ENCODE measurements around the gene HHLA2.

The HHLA2 gene

DNA sequence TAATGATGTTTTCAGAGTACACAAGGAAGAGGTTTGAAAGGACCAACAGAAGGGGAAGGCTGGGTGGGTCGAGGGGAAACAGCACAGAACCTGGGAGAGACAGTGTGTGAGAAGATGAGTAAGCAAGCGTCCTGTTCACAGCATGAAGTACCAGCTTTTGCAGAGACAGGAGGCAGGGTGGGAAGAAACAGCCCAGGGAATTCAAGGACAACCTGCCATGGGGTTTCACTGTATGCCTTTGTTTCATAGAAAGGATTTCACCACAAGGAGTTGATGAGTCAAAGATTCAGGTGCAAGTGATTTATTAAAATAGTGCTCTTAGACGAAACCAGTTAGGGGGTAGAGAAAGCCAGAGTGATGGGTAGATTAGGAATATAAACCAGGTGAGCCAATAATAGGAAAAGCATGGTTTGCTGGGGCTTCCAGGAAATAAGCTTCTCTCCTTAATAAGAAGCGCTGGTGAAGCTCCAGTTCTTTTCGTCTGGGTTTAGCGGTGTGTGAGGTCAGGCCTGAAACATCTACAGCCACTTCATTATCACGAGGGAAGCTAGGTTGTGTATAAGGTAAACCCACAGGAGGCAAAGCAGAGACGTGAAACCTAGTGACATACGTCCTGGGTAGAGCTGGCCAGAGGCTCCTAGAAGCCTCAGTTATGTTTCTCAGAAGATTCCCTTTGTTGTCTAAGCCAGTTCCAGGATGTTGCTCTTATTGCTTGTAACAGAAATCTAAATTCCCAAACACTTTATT is 3.9 kb downstream of the HHLA2 start:
- DNase-seq: no peak

DNA sequence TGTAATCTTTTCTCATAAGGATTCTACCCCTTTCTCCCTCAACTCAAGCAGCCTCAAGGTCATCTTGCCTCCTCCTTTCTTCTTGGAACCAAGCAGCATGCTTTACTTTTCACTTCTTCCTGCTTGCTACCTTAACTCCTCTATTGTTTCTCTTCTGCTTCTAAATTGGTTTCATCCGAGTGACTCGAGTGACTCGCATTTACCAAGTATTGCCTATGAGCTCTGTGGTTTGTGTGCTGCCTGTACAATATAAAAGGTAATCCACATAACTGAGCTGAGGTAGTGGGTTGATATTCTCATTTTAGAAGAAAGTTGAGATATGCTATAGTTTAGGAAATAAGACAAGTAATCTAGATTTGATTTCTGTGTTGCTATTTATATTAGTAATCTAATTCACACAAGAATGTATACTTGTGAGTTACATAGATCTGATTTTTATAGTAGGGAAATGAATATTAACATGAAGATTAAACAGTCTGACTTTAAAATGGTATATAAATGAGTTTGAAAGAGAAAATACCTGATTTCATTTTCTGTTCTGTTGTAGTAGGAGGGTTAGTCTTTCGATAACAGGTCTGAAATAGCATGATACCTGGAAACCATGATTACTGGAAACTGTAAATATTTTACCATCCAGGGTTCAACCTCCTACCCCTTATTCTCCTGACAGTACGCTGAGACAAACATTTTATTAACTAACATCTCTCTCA is 5.5 kb downstream of the HHLA2 start:
- DNase-seq: no peak

DNA sequence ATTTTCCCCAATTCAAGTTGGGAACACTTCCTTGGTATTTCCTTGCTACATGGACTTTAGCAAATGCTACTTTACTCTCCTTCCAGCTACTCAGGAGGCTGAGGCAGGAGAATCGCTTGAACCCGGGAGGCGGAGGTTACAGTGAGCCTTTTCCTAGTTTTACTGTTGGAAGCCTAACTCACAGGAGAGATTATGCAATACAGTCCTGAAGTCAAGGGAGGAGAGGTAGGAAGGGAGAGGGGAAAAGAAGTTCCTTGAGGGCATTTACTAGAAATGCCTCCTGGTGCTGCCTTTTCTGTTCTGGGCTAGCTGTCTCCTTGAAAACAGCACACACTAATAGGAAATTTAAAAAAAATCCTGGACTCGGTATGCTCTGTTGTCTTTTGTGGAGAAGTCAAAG is 6.2 kb downstream of the HHLA2 start:
- no peak for DNase-seq

DNA sequence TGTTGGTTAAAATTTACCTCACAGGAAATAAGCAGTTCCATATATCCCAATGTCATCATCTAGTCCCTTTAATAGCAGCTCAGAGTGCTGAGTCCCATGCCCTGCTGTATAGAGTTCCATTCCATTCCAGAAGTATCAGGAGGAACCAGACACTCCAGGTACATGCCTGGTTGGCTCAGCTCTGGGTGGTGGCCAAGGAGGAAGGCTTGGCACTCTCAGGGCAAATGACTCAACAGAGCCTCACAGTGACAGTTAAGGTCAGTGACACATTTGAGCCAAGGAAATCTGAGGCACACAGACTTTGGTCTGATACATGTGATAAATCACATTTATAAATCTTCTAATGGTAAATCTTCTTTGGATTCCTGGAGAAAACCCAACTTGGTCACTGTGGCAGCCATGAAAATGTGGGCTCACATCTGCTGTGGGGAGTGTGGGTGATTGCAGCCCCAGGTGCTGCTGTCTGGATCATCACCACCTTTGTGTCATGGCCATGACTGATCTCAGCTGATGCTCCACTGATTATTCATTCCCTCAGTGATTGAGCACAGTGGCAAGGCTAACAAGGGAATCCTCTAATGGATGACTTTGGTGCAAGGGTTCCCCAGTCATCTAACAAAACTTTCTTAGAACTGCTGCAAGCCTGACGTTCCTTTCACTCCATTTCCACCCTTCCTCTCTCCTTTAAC is 9.3 kb downstream of the HHLA2 start:
- DNase-seq: no peak

DNA sequence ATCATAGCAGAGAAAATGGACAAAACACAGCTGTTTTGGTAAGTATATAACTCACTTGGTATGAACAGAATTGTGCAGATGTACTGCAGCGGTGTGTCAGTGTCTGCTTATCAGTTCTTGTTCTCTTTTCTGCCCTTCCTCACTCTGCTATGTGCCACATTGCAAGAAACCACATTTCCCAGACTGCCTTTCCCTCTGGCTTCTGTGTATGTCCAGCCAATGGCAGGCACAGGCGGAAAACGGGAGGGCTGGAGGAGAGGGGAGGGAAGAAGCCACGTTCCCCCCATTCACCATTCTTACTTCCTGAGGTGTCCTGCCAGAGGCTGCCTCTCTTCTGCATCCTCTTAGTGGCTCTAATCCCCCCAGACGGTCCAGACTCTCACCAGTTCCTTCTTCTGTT is 15.4 kb downstream of the HHLA2 start:
- no peak for DNase-seq

DNA sequence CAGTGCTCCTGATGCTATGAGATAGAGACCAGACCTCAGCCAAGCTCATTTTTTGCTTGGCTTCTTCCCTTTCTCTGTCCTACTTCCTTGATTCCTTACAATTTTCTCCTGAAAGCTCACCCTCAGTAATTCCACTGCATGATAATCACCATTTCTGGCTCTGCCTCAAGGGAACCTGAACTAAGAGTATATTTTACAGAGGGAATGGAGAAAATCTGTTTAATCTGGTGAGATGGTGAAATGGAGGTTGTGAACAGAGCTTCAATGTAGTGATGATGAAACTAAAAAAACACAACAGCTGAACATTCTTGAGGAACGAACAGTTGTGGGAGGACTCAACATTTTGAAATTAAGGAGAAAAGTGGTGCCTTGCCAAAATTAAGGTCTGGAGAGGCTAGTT is 16.3 kb downstream of the HHLA2 start:
- no peak for DNase-seq

DNA sequence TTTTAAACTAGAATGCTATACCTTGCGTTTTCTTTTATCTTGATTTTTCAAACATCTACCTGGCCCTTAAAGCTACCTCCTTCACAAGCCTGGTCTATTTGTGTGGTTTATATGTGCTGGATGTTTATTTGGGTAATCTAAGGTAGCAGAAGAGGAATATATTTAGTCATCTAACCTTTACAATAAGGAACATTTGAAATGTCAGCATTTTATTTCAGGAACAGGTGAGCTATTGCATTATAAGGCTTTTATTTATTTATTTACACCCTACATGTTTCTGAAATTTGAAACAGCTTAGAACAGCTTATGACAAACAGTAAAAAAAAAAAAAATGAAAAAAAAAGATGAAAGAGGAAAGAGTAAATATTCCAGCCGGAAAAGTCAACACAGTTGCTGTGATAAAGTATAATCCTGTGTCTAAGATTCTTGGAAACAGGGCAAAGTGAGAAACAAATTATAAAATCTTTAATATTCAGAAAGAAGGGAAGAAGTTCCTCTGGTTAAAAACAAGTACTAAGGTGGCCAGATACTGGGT is 19.5 kb downstream of the HHLA2 start:
- no peak for DNase-seq

DNA sequence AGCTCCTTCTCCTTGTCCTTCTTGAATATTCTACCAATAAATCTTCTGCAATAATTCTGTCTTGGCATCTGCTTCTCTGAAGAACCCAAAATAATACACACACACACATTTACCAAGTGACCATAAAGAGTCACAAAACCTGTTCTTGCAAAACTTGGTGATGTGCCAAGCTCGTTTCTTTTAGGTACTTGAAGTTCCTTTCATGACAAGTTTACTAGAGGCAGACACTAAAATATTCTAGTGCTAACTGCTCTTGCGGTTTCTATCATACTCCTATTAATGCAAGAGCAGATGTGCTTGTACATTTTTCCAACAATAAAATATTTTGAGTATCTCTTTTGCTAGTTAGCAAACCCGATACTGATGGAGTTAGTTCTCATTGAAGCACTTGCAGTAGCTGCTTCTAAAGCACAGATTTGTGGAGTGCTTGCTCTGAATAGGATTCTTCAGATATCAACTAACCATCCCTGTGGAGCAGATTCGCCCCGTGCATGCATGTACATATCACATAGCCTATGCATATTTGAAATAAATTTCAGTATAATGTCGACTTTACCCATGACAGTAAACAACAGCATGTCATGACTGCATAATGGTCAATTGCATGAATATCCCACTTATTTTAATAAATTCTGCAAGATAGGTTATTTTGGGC is 23.2 kb downstream of the HHLA2 start:
- DNase-seq: no peak

DNA sequence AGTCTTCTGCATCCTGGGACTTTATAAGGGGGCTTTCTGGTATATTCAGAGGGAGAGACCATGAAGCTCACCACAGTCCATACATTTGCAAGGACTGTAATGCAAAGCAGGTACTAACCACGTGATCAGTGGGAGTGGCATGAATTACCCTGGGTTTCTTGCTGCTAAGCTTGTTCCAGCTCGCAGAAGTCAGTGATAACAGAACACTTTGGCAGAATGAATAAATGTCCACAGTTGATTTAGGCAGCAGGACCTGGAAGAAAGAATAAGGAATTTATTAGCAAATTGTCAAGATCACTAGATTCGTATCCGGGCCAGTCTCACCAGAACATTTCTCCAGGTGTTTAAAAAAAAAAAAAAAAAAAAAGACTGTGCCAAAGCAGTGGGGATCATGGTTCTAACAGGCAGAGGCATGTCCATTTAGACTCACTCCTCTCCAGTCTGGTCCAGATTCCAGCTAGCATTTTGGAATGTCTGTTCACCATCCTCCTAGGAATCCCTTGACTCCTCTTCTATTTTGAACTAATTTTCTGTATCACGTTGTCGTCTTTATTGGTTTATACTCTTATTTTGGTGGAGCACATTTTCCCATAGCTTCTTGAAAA is 24.5 kb downstream of the HHLA2 start:
- DNase-seq: no peak

DNA sequence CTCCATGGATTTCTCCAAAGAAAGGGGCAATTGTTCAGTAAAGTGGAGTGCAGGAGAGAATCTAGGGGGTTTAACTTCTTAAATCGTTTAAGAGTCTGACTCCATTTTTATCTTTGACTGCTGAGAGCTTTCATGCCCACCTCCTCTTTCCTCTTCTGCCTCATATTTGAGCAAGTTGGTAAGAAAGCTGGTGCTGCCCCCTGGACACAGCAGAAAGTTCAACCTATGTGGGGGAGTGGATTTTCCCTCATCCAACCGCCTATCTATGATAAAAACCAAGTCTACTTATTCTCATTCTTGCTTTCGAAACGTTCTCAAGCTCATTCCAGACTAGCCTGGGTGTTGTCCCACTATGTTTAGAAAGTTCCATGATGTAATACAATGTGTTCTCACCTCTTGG is 26.0 kb downstream of the HHLA2 start:
- DNase-seq: no peak

DNA sequence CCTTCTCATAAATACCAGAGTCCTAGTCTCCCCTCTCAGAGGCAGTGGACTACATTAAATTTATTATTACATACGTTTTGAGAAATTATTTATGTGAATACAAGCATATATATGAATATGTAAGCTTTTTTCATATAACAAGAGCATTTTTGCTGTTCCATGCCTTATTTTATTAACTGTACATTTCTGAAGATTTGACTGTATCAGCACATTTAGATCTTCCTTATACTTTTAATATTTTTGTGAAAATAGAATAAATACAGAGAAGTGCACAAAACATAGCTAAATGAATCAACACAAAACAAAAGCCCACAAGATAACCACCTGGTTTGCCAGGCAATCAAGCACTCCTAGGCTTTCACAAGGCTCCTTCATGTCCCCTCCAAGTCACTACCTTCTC is 27.8 kb downstream of the HHLA2 start:
- no peak for DNase-seq

DNA sequence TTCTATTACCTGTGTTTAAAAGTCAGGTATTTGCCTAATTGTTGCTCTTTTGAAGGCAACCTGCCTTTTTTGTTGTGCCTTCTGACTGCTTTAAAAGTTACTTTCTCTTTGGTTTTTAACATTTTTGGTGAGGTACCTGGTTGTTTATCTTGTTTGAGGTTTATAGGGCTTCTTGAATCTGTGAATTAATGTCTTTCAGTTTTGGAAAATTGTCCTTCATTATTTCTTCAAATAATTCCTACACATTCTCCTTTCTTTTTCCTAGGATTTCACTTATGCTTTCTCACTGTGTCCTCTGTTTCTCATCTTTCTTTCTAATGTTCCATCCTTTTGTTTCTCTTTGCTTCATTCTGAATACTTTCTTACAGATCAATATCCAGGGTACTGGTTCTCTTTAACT is 30.8 kb downstream of the HHLA2 start:
- DNase-seq: no peak

DNA sequence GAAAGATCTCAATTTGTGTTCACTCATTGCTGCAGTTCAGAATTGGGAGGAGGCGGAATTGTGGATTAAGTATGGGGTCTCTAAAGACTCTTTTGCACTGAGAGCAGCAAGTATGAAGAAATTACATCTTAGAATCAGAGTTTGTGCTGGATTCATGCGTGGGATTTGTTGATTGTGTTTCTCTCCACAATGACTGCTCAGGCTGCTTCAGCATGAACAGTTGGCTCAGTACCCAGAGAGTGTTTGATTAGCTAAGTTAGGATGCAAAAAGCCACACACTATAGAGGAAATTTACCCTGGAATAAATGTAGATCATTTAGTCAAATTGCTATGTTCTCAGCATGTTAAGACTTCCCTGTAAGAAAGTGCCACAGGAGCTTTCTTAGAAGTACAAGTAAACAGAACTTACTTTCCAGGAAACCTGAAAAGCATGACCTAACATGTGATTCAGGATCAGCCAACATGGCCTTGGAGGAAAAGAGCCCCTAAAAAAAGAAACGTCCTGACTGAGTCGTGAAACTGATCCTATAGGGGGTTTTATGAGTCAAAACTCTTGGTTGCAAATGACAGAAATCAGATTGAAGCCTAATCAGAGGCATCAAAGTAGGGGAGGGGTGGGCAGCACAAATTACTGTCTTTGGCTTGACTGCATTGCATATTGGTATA is 32.6 kb downstream of the HHLA2 start:
- no peak for DNase-seq

DNA sequence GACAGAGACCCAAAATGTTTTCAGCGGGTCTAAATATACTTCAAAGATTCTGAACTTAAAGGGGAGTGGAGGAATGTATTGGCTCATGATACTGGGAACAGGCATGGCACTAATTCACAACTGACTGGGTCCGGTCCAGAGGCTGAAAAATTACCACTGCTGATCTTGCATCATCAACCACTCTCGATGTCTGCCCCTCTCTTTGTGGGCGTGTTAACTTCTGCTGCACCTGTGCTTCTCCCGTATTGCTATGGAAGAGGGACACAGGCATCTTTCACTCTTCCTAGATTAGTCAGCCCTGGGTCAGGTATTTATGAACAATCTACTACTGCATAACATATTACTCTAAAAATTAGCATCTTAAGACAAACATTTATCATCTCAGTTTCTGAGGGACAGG is 33.2 kb downstream of the HHLA2 start:
- DNase-seq: no peak

DNA sequence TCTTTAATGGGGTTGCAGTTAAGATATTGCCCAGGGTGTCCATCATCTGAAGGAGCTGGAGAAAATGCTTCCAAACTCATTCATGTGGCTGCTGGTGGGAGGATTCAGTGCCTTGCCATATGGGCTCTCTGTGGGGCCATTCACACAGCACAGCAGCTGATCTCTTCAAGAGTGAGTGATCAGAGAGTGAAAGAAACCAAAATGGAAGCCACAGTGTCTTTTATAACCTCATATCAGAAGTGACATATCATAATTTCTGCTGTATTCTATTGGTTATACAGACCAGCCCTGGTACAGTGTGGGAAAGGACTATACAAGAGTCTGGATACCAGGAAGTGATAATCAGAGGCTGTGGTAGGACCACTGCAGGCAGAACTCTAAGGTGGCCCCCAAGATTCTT is 33.6 kb downstream of the HHLA2 start:
- no peak for DNase-seq

DNA sequence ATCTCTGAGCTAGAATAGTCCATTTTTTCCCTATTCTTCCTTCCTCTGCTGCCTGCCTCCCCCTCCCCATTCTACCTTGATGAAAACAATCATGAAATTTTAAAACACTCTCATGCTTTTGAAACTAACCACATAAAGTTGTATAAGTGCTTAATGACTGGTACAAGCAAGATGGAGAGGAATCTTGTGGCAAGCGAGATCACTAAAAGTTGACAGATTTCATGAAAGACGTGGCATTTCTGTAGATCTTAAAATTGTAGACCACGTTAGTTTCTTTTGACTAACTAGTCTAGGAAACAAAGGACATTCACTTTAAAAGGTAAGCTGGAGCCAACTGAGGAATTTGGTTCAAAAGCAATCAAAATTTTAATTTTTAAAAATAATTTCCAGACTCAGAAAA is 35.4 kb downstream of the HHLA2 start:
- DNase-seq: no peak

DNA sequence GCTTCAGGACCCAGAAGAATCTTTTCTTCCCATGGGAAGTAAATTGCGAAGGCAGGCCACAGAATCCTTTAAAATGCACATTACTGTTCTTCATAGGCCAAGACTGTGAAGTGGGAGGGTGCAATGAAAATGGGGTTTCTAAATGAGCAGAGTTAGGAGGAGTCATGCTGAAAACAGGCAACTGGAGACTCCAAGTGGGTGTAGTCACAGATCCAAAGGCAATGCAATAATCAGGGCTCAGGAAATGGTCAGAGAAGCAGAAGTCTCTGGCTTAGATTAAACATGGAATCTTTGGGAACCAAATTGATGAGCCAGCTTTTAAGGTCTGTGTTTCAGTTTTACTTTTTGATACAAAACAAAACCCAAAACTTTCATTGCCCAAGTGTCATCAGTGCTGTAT is 37.6 kb downstream of the HHLA2 start:
- DNase-seq: no peak

DNA sequence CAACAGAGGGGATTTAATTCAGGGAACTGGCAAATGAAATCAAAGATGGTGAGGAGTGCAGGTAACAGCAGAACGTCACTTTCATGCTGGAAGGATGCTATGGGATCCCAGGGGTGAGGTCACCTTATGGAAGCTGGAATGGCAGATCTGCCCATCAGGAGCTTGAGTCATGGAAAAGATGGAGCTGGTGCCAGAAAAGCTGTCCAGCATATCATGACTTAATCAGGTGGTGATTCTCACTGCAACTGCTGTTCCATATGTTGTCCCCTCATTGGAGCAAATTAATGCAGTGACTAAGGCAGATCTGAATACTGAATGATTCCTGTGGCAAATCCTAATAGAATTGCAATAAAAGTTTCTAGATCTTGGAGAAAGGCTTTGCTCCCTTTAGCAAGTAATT is 38.4 kb downstream of the HHLA2 start:
- DNase-seq: no peak

DNA sequence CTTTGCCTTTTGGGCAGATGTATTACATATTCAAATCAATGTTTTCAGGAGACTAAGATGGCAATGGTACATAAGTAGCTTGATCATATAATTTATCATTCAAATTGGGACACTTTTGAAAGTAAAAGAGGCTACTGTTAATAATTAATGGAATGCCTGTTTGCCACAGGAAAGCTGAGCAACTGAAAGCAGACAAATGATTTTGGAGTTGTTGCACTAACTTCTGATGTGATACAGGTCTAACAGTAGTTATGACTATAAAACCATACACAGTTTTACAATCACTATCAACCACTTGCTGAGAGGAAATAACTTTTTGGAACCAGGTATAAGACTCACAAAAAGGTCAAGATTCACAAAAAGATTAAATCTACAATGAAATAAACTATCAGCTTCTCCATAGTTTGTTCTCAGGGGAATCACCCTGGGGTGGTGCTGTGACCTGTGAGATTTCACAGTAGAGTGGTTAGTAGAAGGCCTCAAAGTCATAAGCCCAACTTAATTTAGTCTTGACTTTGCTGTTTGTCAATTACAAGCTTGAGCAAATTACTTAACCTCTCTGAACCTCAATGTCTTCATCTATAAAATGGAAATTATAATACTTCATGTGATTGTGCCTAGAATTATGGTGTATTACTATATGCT is 42.7 kb downstream of the HHLA2 start:
- DNase-seq: no peak

DNA sequence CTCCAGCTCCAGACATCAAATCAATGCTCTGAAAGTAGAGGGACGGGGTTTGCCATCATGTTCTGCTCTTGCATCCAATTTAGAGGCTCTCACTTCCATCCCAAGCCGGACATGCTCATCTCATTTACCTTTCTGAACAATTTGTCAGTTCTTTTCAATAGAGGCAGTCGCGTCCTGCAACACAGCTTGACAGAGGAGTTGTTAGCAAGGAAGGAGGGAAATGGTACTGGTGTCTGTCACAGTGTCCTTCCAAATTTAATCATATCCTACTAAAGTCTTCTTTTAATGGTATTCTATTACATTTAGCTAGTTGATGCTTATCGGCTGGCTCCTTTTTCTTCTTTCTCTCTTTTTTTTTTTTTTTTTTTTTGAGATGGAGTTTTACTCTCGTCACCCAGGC is 45.6 kb downstream of the HHLA2 start:
- no peak for DNase-seq

DNA sequence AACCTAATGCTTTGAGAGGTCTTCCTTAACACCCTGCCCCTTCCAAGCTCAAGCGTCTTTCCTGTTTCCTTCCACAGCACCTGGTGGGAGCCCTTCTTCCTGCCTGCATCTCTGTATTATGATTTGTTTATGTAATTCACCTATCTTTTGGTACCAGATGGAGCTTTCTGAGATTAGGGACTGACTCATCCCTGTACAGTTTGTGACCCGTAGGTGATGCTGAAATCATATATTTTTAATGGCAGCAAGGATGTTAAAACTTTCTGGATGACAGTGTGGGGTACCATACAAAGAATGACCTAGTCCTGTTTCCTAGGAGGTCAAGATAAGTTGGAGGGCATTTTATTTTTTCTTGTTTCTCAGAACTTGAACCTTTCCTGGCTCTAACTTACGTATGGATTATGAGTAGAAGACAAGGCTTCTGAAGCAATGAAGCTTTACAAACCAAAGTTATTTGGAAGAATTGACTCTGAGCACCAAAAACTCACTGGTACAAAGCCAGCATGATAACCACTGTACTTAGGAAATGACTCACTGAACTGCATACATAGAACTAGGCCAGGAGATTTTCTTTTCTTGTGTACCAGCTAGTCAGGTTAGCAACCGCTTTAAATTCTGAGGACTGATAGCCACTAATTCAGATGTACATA is 46.6 kb downstream of the HHLA2 start:
- no peak for DNase-seq
